ENCODE data around the gene TMEM61.
"Not testable (repeated sequence)": the region's sequence is repeated elsewhere in the genome, so short reads cannot be mapped to it uniquely, and the experiment has no call there.

TMEM61 gene

GRCh38 chr1:54980528-54981241 lies at the start of gene TMEM61:
TSS of gene TMEM61 (plus strand) at chr1:54980628. CDS start at chr1:54981066, 438 bp downstream.
- Histone ChIP-seq H3K27me3 (ENCODE audit: control insufficient read depth, insufficient read depth, low read length) (peaks cover 41% of the 10 kb centered on the region), H3K9me3 (ENCODE audit: control insufficient read depth, insufficient read depth, low read length) (no peaks in the 10 kb centered on the region), H3K36me3 (ENCODE audit: control insufficient read depth, insufficient read depth, low read length) (no peaks in the 10 kb centered on the region), H3K27ac (ENCODE audit: low read depth, low read length) (no peak within 1 kb of the TSS), H3K9ac (ENCODE audit: low read depth, low read length) (no peak within 1 kb of the TSS), H3K4me1 (ENCODE audit: control insufficient read depth, insufficient read depth, low read length) (peaks cover 7% of the 10 kb centered on the region), H3K4me3 (ENCODE audit: low read depth, low read length) (peak within 1 kb of the TSS; percentile 53)

- Histone ChIP-seq H3K4me1 (ENCODE audit: control insufficient read depth, insufficient read depth, low read length) (no peaks in the 10 kb centered on the region), H3K36me3 (ENCODE audit: control insufficient read depth, insufficient read depth, low read length) (no peaks in the 10 kb centered on the region), H3K9ac (ENCODE audit: low read depth, low read length) (no peak overlapping the region), H3K4me3 (ENCODE audit: low read depth, low read length) (no peak overlapping the region), H3K9me3 (ENCODE audit: control insufficient read depth, insufficient read depth, low read length) (peaks cover 6% of the 10 kb centered on the region; the same call in 1 of the 2 replicates), H3K27ac (ENCODE audit: low read depth, low read length) (no peak overlapping the region), H3K27me3 (ENCODE audit: control insufficient read depth, insufficient read depth, low read length) (no peaks in the 10 kb centered on the region)
These were observed 49.1 kb upstream of the TMEM61 start for GRCh38 chr1:54931275-54931840.

- not testable (repeated sequence) for H3K4me3 ChIP-seq (ENCODE audit: low read depth, low read length); H3K9me3 ChIP-seq (ENCODE audit: control insufficient read depth, insufficient read depth, low read length); H3K4me1 ChIP-seq (ENCODE audit: control insufficient read depth, insufficient read depth, low read length); H3K27ac ChIP-seq (ENCODE audit: low read depth, low read length); H3K9ac ChIP-seq (ENCODE audit: low read depth, low read length); H3K27me3 ChIP-seq (ENCODE audit: control insufficient read depth, insufficient read depth, low read length); H3K36me3 ChIP-seq (ENCODE audit: control insufficient read depth, insufficient read depth, low read length)
These were observed 46.3 kb upstream of the TMEM61 start for GRCh38 chr1:54934081-54934480.

- Histone ChIP-seq H3K9ac (ENCODE audit: low read depth, low read length) (no peak overlapping the region), H3K36me3 (ENCODE audit: control insufficient read depth, insufficient read depth, low read length) (no peaks in the 10 kb centered on the region), H3K9me3 (ENCODE audit: control insufficient read depth, insufficient read depth, low read length) (peaks cover 6% of the 10 kb centered on the region; the same call in 1 of the 2 replicates), H3K4me1 (ENCODE audit: control insufficient read depth, insufficient read depth, low read length) (peaks cover 13% of the 10 kb centered on the region), H3K27ac (ENCODE audit: low read depth, low read length) (no peak overlapping the region), H3K27me3 (ENCODE audit: control insufficient read depth, insufficient read depth, low read length) (no peaks in the 10 kb centered on the region), H3K4me3 (ENCODE audit: low read depth, low read length) (no peak overlapping the region)
These were observed 45.6 kb upstream of the TMEM61 start for GRCh38 chr1:54934869-54935268.

- H3K4me1 ChIP-seq (ENCODE audit: control insufficient read depth, insufficient read depth, low read length): peaks cover 14% of the 10 kb centered on the region
- no peaks in the 10 kb centered on the region for H3K36me3 ChIP-seq (ENCODE audit: control insufficient read depth, insufficient read depth, low read length)
- H3K27ac ChIP-seq (ENCODE audit: low read depth, low read length): no peak overlapping the region
These were observed 43.6 kb upstream of the TMEM61 start for GRCh38 chr1:54936791-54937190.

GRCh38 chr1:54937469-54937868 lies 43.0 kb upstream of the TMEM61 start:
- H3K36me3 ChIP-seq (ENCODE audit: control insufficient read depth, insufficient read depth, low read length): no peaks in the 10 kb centered on the region
- H3K4me1 ChIP-seq (ENCODE audit: control insufficient read depth, insufficient read depth, low read length): peaks cover 14% of the 10 kb centered on the region
- peak overlapping the region; percentile 39 for H3K27ac ChIP-seq (ENCODE audit: low read depth, low read length)
- H3K27me3 ChIP-seq (ENCODE audit: control insufficient read depth, insufficient read depth, low read length): no peaks in the 10 kb centered on the region
- H3K4me3 ChIP-seq (ENCODE audit: low read depth, low read length): no peak overlapping the region
- H3K9me3 ChIP-seq (ENCODE audit: control insufficient read depth, insufficient read depth, low read length): peaks cover 6% of the 10 kb centered on the region; the same call in 1 of the 2 replicates
- H3K9ac ChIP-seq (ENCODE audit: low read depth, low read length): no peak overlapping the region

More at GRCh38 chr1:54936791-54937190, 43.6 kb upstream of the TMEM61 start:
- Histone ChIP-seq H3K9me3 (ENCODE audit: control insufficient read depth, insufficient read depth, low read length) (peaks cover 6% of the 10 kb centered on the region; the same call in 1 of the 2 replicates), H3K27me3 (ENCODE audit: control insufficient read depth, insufficient read depth, low read length) (no peaks in the 10 kb centered on the region), H3K9ac (ENCODE audit: low read depth, low read length) (no peak overlapping the region), H3K4me3 (ENCODE audit: low read depth, low read length) (no peak overlapping the region)

- H3K9me3 ChIP-seq (ENCODE audit: control insufficient read depth, insufficient read depth, low read length); H3K4me3 ChIP-seq (ENCODE audit: low read depth, low read length); H3K36me3 ChIP-seq (ENCODE audit: control insufficient read depth, insufficient read depth, low read length); H3K27ac ChIP-seq (ENCODE audit: low read depth, low read length); H3K9ac ChIP-seq (ENCODE audit: low read depth, low read length); H3K27me3 ChIP-seq (ENCODE audit: control insufficient read depth, insufficient read depth, low read length): not testable (repeated sequence)
- H3K4me1 ChIP-seq (ENCODE audit: control insufficient read depth, insufficient read depth, low read length): peaks cover 14% of the 10 kb centered on the region
These were observed 41.5 kb upstream of the TMEM61 start for GRCh38 chr1:54938955-54939354.

- H3K27me3 ChIP-seq (ENCODE audit: control insufficient read depth, insufficient read depth, low read length): no peaks in the 10 kb centered on the region
- 0 out of 2 replicates have a peak, but pooled peaks cover 6% of the 10 kb centered on the region for H3K9me3 ChIP-seq (ENCODE audit: control insufficient read depth, insufficient read depth, low read length)
- no peak overlapping the region for H3K4me3 ChIP-seq (ENCODE audit: low read depth, low read length)
- H3K36me3 ChIP-seq (ENCODE audit: control insufficient read depth, insufficient read depth, low read length): no peaks in the 10 kb centered on the region
- H3K9ac ChIP-seq (ENCODE audit: low read depth, low read length): no peak overlapping the region
- peaks cover 14% of the 10 kb centered on the region for H3K4me1 ChIP-seq (ENCODE audit: control insufficient read depth, insufficient read depth, low read length)
- no peak overlapping the region for H3K27ac ChIP-seq (ENCODE audit: low read depth, low read length)
These were observed 40.4 kb upstream of the TMEM61 start for GRCh38 chr1:54940042-54940441.

GRCh38 chr1:54942976-54943375 lies 37.5 kb upstream of the TMEM61 start:
- H3K9ac ChIP-seq (ENCODE audit: low read depth, low read length): no peak overlapping the region

GRCh38 chr1:54944610-54945392 lies 35.6 kb upstream of the TMEM61 start:
- no peaks in the 10 kb centered on the region for H3K27me3 ChIP-seq (ENCODE audit: control insufficient read depth, insufficient read depth, low read length)
- H3K4me3 ChIP-seq (ENCODE audit: low read depth, low read length): no peak overlapping the region
- peaks cover 2% of the 10 kb centered on the region; the same call in 1 of the 2 replicates for H3K4me1 ChIP-seq (ENCODE audit: control insufficient read depth, insufficient read depth, low read length)
- 0 out of 2 replicates have a peak, but pooled peaks cover 6% of the 10 kb centered on the region for H3K9me3 ChIP-seq (ENCODE audit: control insufficient read depth, insufficient read depth, low read length)
- no peak overlapping the region for H3K27ac ChIP-seq (ENCODE audit: low read depth, low read length)
- H3K36me3 ChIP-seq (ENCODE audit: control insufficient read depth, insufficient read depth, low read length): no peaks in the 10 kb centered on the region
- H3K9ac ChIP-seq (ENCODE audit: low read depth, low read length): no peak overlapping the region

More at GRCh38 chr1:54942976-54943375, 37.5 kb upstream of the TMEM61 start:
- Histone ChIP-seq H3K4me3 (ENCODE audit: low read depth, low read length) (no peak overlapping the region), H3K36me3 (ENCODE audit: control insufficient read depth, insufficient read depth, low read length) (no peaks in the 10 kb centered on the region), H3K27ac (ENCODE audit: low read depth, low read length) (no peak overlapping the region), H3K4me1 (ENCODE audit: control insufficient read depth, insufficient read depth, low read length) (peaks cover 10% of the 10 kb centered on the region), H3K9me3 (ENCODE audit: control insufficient read depth, insufficient read depth, low read length) (0 out of 2 replicates have a peak, but pooled peaks cover 6% of the 10 kb centered on the region), H3K27me3 (ENCODE audit: control insufficient read depth, insufficient read depth, low read length) (no peaks in the 10 kb centered on the region)

All from HUES48 (cell line).